Amniotic epithelial cell (primary cell): Measurements from ENCODE around the gene SPI1.

Experiments
- DNase-seq: peaks from one replicate; pipeline ENCODE4 v3.0.0-alpha.2; 2010; ENCODE audit warnings: low read depth

The SPI1 gene

GRCh38 chr11:47388697-47389576 is 10.6 kb upstream of the SPI1 start:
- no peak for DNase-seq

- no peak for DNase-seq
Measured at GRCh38 chr11:47387944-47388696, 9.8 kb upstream of the SPI1 start.

GRCh38 chr11:47384498-47384897 is 6.2 kb upstream of the SPI1 start:
- DNase-seq: no peak

GRCh38 chr11:47383071-47383470 is 4.7 kb upstream of the SPI1 start:
- DNase-seq: no peak

GRCh38 chr11:47380078-47380477 is 1.7 kb upstream of the SPI1 start:
- no peak for DNase-seq

- DNase-seq: no peak
Measured at GRCh38 chr11:47379317-47379716, 970 bp upstream of the SPI1 start.

- no peak for DNase-seq
Measured at GRCh38 chr11:47378836-47379170, 456 bp upstream of the SPI1 start.

GRCh38 chr11:47377571-47378009 is 757 bp downstream of the SPI1 start:
- no peak for DNase-seq

- no peak for DNase-seq
Measured at GRCh38 chr11:47376525-47377371, 1.6 kb downstream of the SPI1 start.

GRCh38 chr11:47376107-47376524 is 2.2 kb downstream of the SPI1 start:
- DNase-seq: no peak

GRCh38 chr11:47375546-47376085 is 2.7 kb downstream of the SPI1 start:
- no peak for DNase-seq

GRCh38 chr11:47375020-47375419 is 3.3 kb downstream of the SPI1 start:
- no peak for DNase-seq

GRCh38 chr11:47374720-47375019 is 3.7 kb downstream of the SPI1 start:
- DNase-seq: no peak

GRCh38 chr11:47373876-47374719 is 4.2 kb downstream of the SPI1 start:
- peak; percentile 47 for DNase-seq

- DNase-seq: no peak
Measured at GRCh38 chr11:47372422-47372821, 5.9 kb downstream of the SPI1 start.

GRCh38 chr11:47369676-47370075 is 8.7 kb downstream of the SPI1 start:
- no peak for DNase-seq

GRCh38 chr11:47366020-47366490 is 12.3 kb downstream of the SPI1 start:
- DNase-seq: no peak

GRCh38 chr11:47361419-47361818 is 16.9 kb downstream of the SPI1 start:
- DNase-seq: no peak

GRCh38 chr11:47360341-47360740 is 18.0 kb downstream of the SPI1 start:
- DNase-seq: no peak

GRCh38 chr11:47359586-47359985 is 18.8 kb downstream of the SPI1 start:
- no peak for DNase-seq

GRCh38 chr11:47359162-47359561 is 19.2 kb downstream of the SPI1 start:
- no peak for DNase-seq
